ENCODE data around the gene MBD1. TPM values are rescaled to one million over a fixed set of nuclear protein-coding genes. Genes with fewer than 3 reads are reported as not detected.
"Not testable (repeated sequence)": the region's sequence is repeated elsewhere in the genome, so short reads cannot be mapped to it uniquely, and the experiment has no call there.

MBD1 gene
- total RNA-seq, 2 donors from 2014 or later, result 77.1 to 79.6 TPM

DNA sequence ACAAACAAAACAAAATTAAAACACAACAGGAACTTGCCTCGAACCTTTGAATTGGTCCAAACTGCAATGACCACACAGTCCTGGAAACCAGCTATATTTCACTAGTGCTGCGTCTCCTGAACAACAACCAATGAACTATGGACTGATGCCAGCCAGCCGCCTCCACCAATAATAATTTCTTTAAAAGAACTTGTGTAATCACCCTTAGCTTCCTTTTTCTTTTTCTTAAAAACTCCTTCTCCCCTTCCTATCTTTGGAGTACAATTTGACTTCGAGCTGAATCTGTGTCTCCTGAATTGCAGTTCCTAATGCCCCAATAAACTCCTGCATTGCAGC is 7.8 kb upstream of the MBD1 start:
- Histone ChIP-seq H3K27me3 (ENCODE audit: control insufficient read depth, insufficient read depth, low read length, poor library complexity, severe bottlenecking) (no peaks in the 10 kb centered on the region), H3K4me3 (ENCODE audit: low read length) (no peak overlapping the region), H3K36me3 (ENCODE audit: control insufficient read depth, insufficient read depth, low read length) (peaks cover 2% of the 10 kb centered on the region), H3K9ac (ENCODE audit: extremely low read depth, low read length, poor library complexity, severe bottlenecking) (no peak overlapping the region), H3K4me1 (ENCODE audit: control insufficient read depth, insufficient read depth, low read length) (no peaks in the 10 kb centered on the region), H3K9me3 (ENCODE audit: control insufficient read depth, low read length) (peaks cover 6% of the 10 kb centered on the region), H3K27ac (ENCODE audit: low read depth, low read length) (no peak overlapping the region)
- no peak overlapping the region for H3K27ac Mint-ChIP-seq
- 92 to 100% methylated on average over 1 to 4 of the region's 4 CpGs for WGBS, 2 experiments (ENCODE audit: insufficient coverage in 1 of 2, insufficient read length in 1 of 2)
- DNase-seq, result no peak
- H3K27me3 Mint-ChIP-seq (ENCODE audit: insufficient read depth), result peaks cover 15% of the 10 kb centered on the region
- peaks cover 18% of the 10 kb centered on the region for H3K4me1 Mint-ChIP-seq
- TF ChIP-seq, protein P1, sequence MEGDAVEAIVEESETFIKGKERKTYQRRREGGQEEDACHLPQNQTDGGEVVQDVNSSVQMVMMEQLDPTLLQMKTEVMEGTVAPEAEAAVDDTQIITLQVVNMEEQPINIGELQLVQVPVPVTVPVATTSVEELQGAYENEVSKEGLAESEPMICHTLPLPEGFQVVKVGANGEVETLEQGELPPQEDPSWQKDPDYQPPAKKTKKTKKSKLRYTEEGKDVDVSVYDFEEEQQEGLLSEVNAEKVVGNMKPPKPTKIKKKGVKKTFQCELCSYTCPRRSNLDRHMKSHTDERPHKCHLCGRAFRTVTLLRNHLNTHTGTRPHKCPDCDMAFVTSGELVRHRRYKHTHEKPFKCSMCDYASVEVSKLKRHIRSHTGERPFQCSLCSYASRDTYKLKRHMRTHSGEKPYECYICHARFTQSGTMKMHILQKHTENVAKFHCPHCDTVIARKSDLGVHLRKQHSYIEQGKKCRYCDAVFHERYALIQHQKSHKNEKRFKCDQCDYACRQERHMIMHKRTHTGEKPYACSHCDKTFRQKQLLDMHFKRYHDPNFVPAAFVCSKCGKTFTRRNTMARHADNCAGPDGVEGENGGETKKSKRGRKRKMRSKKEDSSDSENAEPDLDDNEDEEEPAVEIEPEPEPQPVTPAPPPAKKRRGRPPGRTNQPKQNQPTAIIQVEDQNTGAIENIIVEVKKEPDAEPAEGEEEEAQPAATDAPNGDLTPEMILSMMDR (conservative IDR thresholded peaks at IDR 0.05), result no peak
- no peaks in the 10 kb centered on the region for H3K9me3 Mint-ChIP-seq
- peak overlapping the region; percentile 32 for H3K4me3 Mint-ChIP-seq
- H3K36me3 Mint-ChIP-seq (ENCODE audit: low read depth), result peaks cover 19% of the 10 kb centered on the region

DNA sequence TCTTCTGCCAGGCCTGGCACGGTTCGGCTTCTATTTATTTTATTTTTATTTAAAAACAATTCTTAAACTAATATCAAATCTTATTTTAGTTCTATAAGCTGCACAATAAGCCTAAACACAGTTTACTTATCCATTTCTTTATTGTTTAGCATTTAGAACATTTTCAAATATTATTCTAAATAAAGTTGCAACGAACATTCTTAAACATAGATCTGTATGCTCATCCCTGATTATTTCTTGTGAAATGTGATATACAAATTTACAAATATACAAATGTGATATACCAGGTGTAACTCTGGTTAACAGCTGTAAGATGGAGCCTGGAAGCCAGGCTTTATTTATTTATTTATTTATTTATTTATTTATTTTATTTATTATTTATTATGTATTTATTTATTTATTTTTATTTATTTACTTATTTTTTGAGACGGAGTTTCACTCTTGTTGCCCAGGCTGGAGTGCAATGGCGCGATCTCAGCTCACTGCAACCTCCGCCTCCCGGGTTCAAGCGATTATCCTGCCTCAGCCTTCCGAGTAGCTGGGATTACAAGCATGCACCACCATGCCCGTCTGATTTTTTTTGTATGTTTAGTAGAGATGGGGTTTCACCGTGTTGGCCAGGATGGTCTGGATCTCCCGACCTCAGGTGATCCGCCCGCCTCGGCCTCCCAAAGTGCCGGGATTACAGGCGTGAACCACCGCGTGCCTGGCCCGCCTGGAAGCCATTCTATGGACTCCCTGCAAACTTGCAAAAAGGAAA is 7.2 kb upstream of the MBD1 start:
- WGBS, 2 experiments (ENCODE audit: insufficient coverage in 1 of 2, insufficient read length in 1 of 2), result 83 to 93% methylated on average over 15 to 21 of the region's 21 CpGs

DNA sequence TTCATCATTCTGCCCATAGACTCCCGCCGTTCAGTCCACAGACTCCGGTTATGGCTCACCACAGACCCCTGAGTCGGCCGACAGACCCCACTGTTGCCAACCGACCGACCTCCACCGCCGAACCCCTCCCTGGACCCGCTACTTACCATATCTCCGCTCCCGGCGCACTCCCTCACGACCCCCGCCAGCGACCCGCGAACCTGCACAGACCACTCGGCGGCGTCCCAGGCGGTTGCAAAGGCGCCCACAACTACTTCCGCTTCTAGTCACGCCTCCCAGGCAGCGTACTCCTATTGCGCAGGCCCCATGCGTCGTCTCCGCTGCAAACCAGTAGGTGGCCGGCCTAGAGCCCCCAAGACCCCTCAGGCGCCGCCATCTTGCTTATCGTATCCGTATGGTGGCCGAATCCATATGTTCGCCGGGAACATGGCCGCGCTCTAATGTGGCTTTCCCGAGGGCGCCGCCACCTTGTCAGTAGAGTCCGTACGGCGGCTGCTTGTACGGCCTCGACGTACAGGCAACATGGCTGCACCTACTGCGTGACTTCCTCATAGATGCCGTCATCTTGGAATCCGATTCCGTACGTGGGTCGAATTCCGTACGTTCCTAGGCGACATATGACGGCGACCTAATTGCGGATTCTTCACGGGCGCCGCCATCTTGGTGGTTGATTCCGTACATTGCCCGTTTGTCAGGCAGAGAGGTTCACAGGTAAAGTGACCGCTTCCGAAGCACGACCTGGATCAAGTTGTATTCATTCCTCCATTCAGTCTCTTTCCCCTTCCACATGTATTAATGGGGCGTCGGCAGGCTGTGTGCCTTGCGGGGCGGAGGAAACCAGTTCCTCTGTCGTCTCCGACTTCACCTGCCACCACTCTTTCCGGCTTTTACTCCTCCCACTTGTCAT is 6.4 kb upstream of the MBD1 start, which contains the start of gene CXXC1:
CXXC1 (minus strand) TSS at position 252 of the 907 bp plus-strand sequence; CDS start at position 149, 103 bp downstream.
- TF ChIP-seq, protein P1 (conservative IDR thresholded peaks at IDR 0.05), result peak; percentile 77
- peaks cover 11% of the 10 kb centered on the region for H3K36me3 ChIP-seq (ENCODE audit: control insufficient read depth, insufficient read depth, low read length)
- H3K9me3 ChIP-seq (ENCODE audit: control insufficient read depth, low read length), result no peaks in the 10 kb centered on the region
- no peaks in the 10 kb centered on the region for H3K9me3 Mint-ChIP-seq
- peak; percentile 99 for DNase-seq
- H3K27ac Mint-ChIP-seq, result peak within 1 kb of the TSS; percentile 98
- H3K4me1 ChIP-seq (ENCODE audit: control insufficient read depth, insufficient read depth, low read length), result no peaks in the 10 kb centered on the region
- H3K36me3 Mint-ChIP-seq (ENCODE audit: low read depth), result peaks cover 32% of the 10 kb centered on the region
- H3K4me3 ChIP-seq (ENCODE audit: low read length), result peak within 1 kb of the TSS; percentile 90
- peaks cover 18% of the 10 kb centered on the region for H3K4me1 Mint-ChIP-seq
- peaks cover 5% of the 10 kb centered on the region for H3K27me3 Mint-ChIP-seq (ENCODE audit: insufficient read depth)
- 0 to 1% methylated on average over 57 to 76 of the region's 76 CpGs for WGBS, 2 experiments (ENCODE audit: insufficient coverage in 1 of 2, insufficient read length in 1 of 2)
- H3K27ac ChIP-seq (ENCODE audit: low read depth, low read length), result peak within 1 kb of the TSS; percentile 26
- H3K4me3 Mint-ChIP-seq, result peak within 1 kb of the TSS; percentile 96
- H3K9ac ChIP-seq (ENCODE audit: extremely low read depth, low read length, poor library complexity, severe bottlenecking), result peak within 1 kb of the TSS; percentile 64
- no peaks in the 10 kb centered on the region for H3K27me3 ChIP-seq (ENCODE audit: control insufficient read depth, insufficient read depth, low read length, poor library complexity, severe bottlenecking)

More for the DNA sequence above, 7.2 kb upstream of the MBD1 start:
- Mint-ChIP-seq H3K36me3 (ENCODE audit: low read depth) (peaks cover 25% of the 10 kb centered on the region), H3K27ac (peak overlapping the region; percentile 98), H3K4me1 (peaks cover 18% of the 10 kb centered on the region), H3K4me3 (peak overlapping the region; percentile 96)
- DNase-seq; H3K36me3 ChIP-seq (ENCODE audit: control insufficient read depth, insufficient read depth, low read length); H3K27me3 ChIP-seq (ENCODE audit: control insufficient read depth, insufficient read depth, low read length, poor library complexity, severe bottlenecking); H3K9me3 ChIP-seq (ENCODE audit: control insufficient read depth, low read length); H3K9me3 Mint-ChIP-seq; H3K4me1 ChIP-seq (ENCODE audit: control insufficient read depth, insufficient read depth, low read length); H3K27me3 Mint-ChIP-seq (ENCODE audit: insufficient read depth); H3K27ac ChIP-seq (ENCODE audit: low read depth, low read length): not testable (repeated sequence)
- H3K4me3 ChIP-seq (ENCODE audit: low read length), result peak overlapping the region; percentile 90
- H3K9ac ChIP-seq (ENCODE audit: extremely low read depth, low read length, poor library complexity, severe bottlenecking), result peak overlapping the region; percentile 64

Data from endodermal cell (in vitro differentiated cells).